Osteoblast (primary cell): ENCODE data around the gene E2F1. TPM values are rescaled to one million over a fixed set of nuclear protein-coding genes. Genes with fewer than 3 reads are reported as not detected.
A peak's percentile ranks its signal among the peaks of the same experiment; 100 is the strongest.

Experiments used
- DNase-seq: peaks from one replicate; pipeline ENCODE4 v3.0.0; 2011; ENCODE audit warnings: low spot score, mixed read lengths; ENCODE audit not compliant: insufficient read length; ENCODE audit errors: missing footprints
- H2AFZ ChIP-seq: 2 replicates; pipeline ENCODE4 v1.6.0; 2011; ENCODE audit warnings: mild to moderate bottlenecking, low read length
- H3K27ac ChIP-seq: 2 replicates; pipeline ENCODE4 v1.5.1; 2011; ENCODE audit warnings: mild to moderate bottlenecking, low read depth, low read length, moderate library complexity
- H3K27me3 ChIP-seq: 2 replicates; pipeline ENCODE4 v1.6.0; 2012; ENCODE audit warnings: mild to moderate bottlenecking, control low read depth, inconsistent platforms, low read length, moderate library complexity; ENCODE audit not compliant: insufficient read depth
- H3K36me3 ChIP-seq: 2 replicates; pipeline ENCODE4 v1.5.1; 2011; ENCODE audit warnings: mild to moderate bottlenecking, low read length, control low read depth, moderate library complexity; ENCODE audit not compliant: insufficient read depth
- H3K4me1 ChIP-seq: 2 replicates; pipeline ENCODE4 v1.5.1; 2011; ENCODE audit warnings: mild to moderate bottlenecking, low read length, control low read depth, moderate library complexity; ENCODE audit not compliant: insufficient read depth
- H3K4me2 ChIP-seq: 2 replicates; pipeline ENCODE4 v1.6.0; 2011; ENCODE audit warnings: mild to moderate bottlenecking, low read length; ENCODE audit not compliant: insufficient read depth
- H3K4me3 ChIP-seq: fragments of 200-600 bp; sonication (generic); 3 replicates; pipeline ENCODE4 v1.5.1; 2012; ENCODE audit warnings: mild to moderate bottlenecking, low read length, inconsistent platforms; ENCODE audit not compliant: insufficient read depth
- H3K79me2 ChIP-seq: 2 replicates; pipeline ENCODE4 v1.6.0; 2012; ENCODE audit warnings: mild to moderate bottlenecking, low read length, control low read depth, inconsistent platforms; ENCODE audit not compliant: insufficient read depth
- H3K9me3 ChIP-seq: 2 replicates; pipeline ENCODE4 v1.5.1; 2011; ENCODE audit warnings: low read depth, low read length, control low read depth
- H4K20me1 ChIP-seq: 2 replicates; pipeline ENCODE4 v1.6.0; 2012; ENCODE audit warnings: mild to moderate bottlenecking, low read length, control low read depth; ENCODE audit not compliant: insufficient read depth
- CTCF ChIP-seq: IDR thresholded peaks from 2 replicates; pipeline ENCODE4 v1.5.1; 2011; ENCODE audit warnings: mild to moderate bottlenecking, low read depth, low read length, moderate library complexity; ENCODE audit errors: extremely low read depth
- total RNA-seq: library from RNA; depleted of rRNA; stranded (reverse); fragments of >200 nt; gene quantifications from 2 replicates; pipeline ENCODE4 v1.2.3, GENCODE V29; 2012

The E2F1 gene
- total RNA-seq, 1 donor, result 1.4 TPM

GRCh38 chr20:33651562-33652048 lies 34.6 kb downstream of the E2F1 start:
- Histone ChIP-seq H3K4me1 (peaks cover 25% of the 10 kb centered on the region), H3K9me3 (no peaks in the 10 kb centered on the region), H3K27me3 (peaks cover 6% of the 10 kb centered on the region), H2AFZ (no peak overlapping the region), H3K4me2 (no peak overlapping the region), H3K36me3 (no peaks in the 10 kb centered on the region), H3K27ac (no peak overlapping the region), H3K4me3 (no peak overlapping the region), H3K79me2 (no peaks in the 10 kb centered on the region), H4K20me1 (peaks cover 23% of the 10 kb centered on the region)
- no peak for DNase-seq
- TF ChIP-seq CTCF, result no peak

GRCh38 chr20:33650753-33651561 lies 35.2 kb downstream of the E2F1 start:
- Histone ChIP-seq H3K9me3 (no peaks in the 10 kb centered on the region), H3K79me2 (no peaks in the 10 kb centered on the region), H3K27me3 (peaks cover 6% of the 10 kb centered on the region), H3K27ac (no peak overlapping the region), H3K4me3 (no peak overlapping the region), H3K36me3 (no peaks in the 10 kb centered on the region), H4K20me1 (peaks cover 26% of the 10 kb centered on the region), H3K4me2 (no peak overlapping the region), H2AFZ (no peak overlapping the region), H3K4me1 (peaks cover 25% of the 10 kb centered on the region)
- TF ChIP-seq CTCF, result no peak
- DNase-seq, result peak; percentile 74

- Histone ChIP-seq H4K20me1 (peaks cover 29% of the 10 kb centered on the region), H3K36me3 (peaks cover 6% of the 10 kb centered on the region), H3K27me3 (peaks cover 6% of the 10 kb centered on the region), H3K27ac (no peak overlapping the region), H2AFZ (no peak overlapping the region), H3K4me3 (no peak overlapping the region), H3K4me2 (no peak overlapping the region), H3K79me2 (no peaks in the 10 kb centered on the region), H3K4me1 (peaks cover 25% of the 10 kb centered on the region), H3K9me3 (no peaks in the 10 kb centered on the region)
- no peak for TF ChIP-seq CTCF
- DNase-seq, result no peak
Measured at GRCh38 chr20:33650111-33650752, 36.0 kb downstream of the E2F1 start.

- Histone ChIP-seq H3K79me2 (no peaks in the 10 kb centered on the region), H4K20me1 (peaks cover 29% of the 10 kb centered on the region), H3K4me2 (no peak overlapping the region), H3K9me3 (no peaks in the 10 kb centered on the region), H3K4me1 (peaks cover 25% of the 10 kb centered on the region), H3K27ac (no peak overlapping the region), H3K4me3 (no peak overlapping the region), H2AFZ (no peak overlapping the region), H3K36me3 (peaks cover 15% of the 10 kb centered on the region), H3K27me3 (peaks cover 6% of the 10 kb centered on the region)
- peak; percentile 27 for DNase-seq
- no peak for TF ChIP-seq CTCF
Measured at GRCh38 chr20:33649201-33649681, 36.9 kb downstream of the E2F1 start.
